GM21825 (cell line): ENCODE measurements around the gene ANP32A.
"Not testable (repeated sequence)": the region's sequence is repeated elsewhere in the genome, so short reads cannot be mapped to it uniquely, and the experiment has no call there.

Experiments
- ATAC-seq: cut with Tn5 transposase; IDR thresholded peaks from one replicate; pipeline ENCODE4 v1.9.1; 2021; ENCODE audit warnings: mild to moderate bottlenecking, moderate library complexity; ENCODE audit not compliant: unreplicated experiment

ANP32A gene

GRCh38 chr15:68759982-68760579, 60.6 kb downstream of the ANP32A start:
- not testable (repeated sequence) for ATAC-seq

- ATAC-seq: no peak
Observed at GRCh38 chr15:68755731-68756130, 65.0 kb downstream of the ANP32A start.

GRCh38 chr15:68751622-68752021, 69.1 kb downstream of the ANP32A start:
- ATAC-seq: no peak

- ATAC-seq: no peak
Observed at GRCh38 chr15:68749793-68750192, 70.9 kb downstream of the ANP32A start.

GRCh38 chr15:68749365-68749764, 71.3 kb downstream of the ANP32A start:
- ATAC-seq: no peak

DNA sequence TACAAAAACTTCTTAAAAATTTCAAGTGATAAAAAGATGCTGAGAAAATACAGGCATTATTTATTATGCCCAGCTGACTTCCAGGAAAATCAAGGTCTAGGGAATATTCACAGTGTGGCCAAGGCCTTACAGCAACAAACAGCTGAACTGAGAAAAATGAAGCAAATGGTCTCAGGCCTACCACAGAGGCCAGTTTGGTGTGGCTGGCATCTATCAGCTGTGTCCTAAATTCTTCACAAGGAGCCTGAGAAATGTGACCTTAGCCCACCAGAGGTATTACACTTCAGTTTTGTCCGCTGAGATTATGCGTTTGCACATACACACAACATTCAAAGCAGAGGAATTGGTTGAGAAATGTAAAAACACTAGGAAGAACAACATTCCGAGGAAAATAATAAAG, 77.4 kb downstream of the ANP32A start:
- ATAC-seq: no peak

- ATAC-seq: no peak
Observed at GRCh38 chr15:68739390-68740080, 81.2 kb downstream of the ANP32A start.

DNA sequence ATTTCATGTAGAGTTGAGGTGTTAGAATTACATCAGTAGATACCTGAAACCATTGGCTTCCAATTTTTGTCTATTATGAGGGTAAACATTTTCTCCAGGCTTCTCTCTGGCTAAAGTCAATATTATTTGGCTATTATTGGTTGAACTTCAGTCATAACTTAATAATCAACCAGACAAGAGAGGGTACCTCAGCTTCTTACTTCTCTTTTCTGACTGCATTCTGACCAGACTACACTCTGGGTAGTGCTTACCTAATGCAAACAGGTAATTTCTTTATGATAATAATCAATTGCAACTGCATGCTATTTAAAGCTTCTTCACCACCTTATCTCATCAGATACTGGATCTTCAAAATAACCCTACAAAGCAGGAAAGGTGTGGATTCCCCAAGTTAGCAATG, 85.1 kb downstream of the ANP32A start:
- no peak for ATAC-seq

GRCh38 chr15:68734881-68735280, 85.8 kb downstream of the ANP32A start:
- no peak for ATAC-seq

DNA sequence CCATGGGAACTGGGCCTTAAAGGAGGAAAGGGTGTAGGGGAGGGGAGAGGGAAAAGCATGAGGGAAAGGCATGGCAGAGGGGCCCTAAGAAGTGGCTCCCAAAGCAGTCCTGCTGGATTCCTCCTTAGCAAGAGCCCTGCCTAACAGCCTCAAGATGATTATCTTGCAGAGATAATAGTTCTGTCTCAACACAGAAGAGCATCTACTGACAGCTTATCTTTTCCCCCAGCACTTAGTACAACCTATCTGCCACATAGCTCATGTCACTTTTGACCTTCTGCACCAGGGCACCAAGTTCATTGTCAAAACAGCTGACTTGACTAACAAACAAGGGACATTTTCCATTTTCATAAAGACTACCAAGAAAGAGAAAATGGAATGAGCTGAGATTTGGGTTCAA, 86.3 kb downstream of the ANP32A start:
- no peak for ATAC-seq

DNA sequence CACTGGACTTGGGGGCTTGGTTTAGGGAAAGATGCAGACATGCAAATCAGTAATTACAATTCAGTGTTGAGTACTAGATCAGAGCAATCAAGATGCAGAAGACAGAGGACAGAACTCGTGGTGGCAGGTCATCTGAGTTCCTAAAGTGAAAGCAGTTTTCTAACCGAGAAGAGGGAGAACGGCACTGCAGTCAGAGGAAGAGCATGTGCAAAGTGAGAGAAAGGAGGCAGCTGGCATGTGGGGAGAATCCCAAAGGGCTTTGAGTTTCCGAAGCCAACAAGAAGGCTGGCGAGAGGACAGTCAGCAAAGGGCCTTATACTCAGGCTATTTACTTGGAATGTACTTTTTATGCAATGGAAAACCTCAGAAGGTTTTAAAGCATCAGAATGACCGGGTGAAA, 87.0 kb downstream of the ANP32A start:
- ATAC-seq: no peak

- no peak for ATAC-seq
Observed at GRCh38 chr15:68732451-68732850, 88.2 kb downstream of the ANP32A start.

DNA sequence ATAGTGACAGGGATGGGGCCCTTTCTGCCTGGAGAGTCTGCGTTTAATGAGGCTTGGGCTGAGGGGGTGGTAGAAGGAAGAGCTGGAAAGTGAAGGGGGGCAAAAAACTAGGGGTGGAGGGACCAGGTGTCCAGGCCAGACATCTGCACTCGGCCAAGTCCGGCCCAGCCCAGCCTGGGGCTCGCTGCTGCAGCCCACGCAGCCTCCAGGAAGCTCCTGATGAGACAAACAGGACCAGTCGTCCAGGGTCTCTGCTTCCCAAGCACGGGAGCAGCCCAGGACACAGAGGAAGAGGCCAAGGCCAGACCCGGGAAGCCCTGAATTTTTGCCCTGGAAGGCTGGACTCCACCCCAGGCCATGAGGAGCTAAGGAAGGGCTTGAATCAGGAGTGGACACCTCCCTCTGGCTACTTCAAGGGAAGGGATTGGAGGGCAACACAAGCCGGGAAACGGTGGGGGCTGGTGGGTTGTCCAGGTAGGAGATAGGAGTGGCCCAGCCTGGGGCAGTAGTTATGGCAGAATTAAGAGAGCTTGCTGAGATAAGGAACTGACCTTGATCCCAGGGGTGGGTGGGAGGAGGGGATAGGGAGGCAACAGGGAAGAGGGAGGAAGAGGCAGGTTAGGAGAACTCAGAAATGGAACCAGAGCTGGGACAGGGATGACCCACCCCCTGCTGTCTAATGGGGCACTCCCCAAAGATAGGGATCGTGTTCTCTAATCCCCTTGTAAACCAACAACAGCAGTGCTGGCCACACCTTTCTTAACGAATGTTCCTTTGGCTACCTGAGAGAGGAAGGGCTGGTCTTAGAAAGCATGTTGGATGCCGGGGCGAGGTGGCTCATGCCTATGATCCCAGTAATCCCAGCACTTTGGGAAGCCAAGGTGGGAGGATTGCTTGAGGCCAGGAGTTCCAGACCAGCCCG, 89.5 kb downstream of the ANP32A start:
- ATAC-seq: no peak

DNA sequence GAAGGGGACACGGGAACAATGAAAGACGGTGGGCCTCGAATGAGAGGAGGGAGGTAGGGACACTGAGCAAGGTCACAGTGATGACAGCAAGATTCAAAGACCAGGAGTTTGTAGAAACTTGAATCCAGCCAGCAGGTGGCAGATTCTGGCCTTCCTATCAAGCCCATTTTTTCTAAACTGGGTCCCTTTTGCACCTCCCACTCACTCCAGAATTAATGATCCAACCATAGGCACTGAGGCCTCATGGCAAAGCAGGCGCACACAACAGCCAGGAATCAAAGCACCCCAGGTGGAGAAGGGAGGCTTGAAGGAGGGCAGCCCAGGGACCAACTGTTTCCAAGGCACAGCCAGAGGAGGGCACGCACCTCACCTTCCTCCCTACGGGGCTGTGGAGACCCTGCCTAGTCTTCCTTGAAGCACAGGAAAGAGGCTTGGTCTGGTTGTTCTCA, 90.2 kb downstream of the ANP32A start:
- no peak for ATAC-seq

GRCh38 chr15:68729789-68730411, 90.8 kb downstream of the ANP32A start:
- no peak for ATAC-seq
